ENCODE measurements around the gene STOX2. TPM values are rescaled to one million over a fixed set of nuclear protein-coding genes. Genes with fewer than 3 reads are reported as not detected.
"Not testable (repeated sequence)": the region's sequence is repeated elsewhere in the genome, so short reads cannot be mapped to it uniquely, and the experiment has no call there.

The STOX2 gene
- total and polyA plus RNA-seq, 2 donors (not counting 3 experiments of a cell fraction or from before 2014, with no cell fraction given): 0.03 to 0.24 TPM

DNA sequence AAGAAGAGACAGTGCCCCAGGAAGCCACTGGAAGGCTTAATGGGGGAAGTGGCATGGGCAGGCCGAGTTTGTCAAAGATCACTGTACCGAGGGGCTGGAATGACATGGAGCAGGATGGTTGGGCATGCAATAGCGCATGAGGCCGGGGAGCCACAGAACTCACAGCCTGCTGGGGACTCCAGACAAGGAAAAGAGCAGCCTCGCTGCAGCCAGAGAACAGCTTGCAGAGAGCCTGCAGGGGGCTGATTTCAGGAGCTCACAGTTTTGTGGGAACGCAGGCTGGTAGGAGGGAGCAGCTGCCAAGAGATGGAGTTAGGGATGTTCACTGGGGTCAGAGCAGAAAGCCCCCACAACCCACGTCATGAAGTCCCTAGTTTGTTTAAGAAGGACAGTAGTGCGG is 45.4 kb downstream of the STOX2 start:
- POLR2A ChIA-PET: no interaction called here
- Histone ChIP-seq H3K27ac (ENCODE audit: insufficient read depth, low read depth, low read length) (no peak overlapping the region), H3K4me2 (ENCODE audit: insufficient read depth, low read length) (no peak overlapping the region), H3K4me3 (replicated peaks in 1 of 3; ENCODE audit: insufficient read depth in 1 of 3, low read depth in 1 of 3, low read length in 3 of 3) (no peak overlapping the region), H3K9ac (replicated peaks; ENCODE audit: extremely low read depth, insufficient read depth, low read length) (no peak overlapping the region), H3K27me3 (ENCODE audit: control insufficient read depth in 2 of 2, insufficient read depth in 2 of 2, low read length in 2 of 2) (no peaks in the 10 kb centered on the region), H3K9me1 (replicated peaks; ENCODE audit: control insufficient read depth, extremely low read depth, insufficient read depth, low read length) (no peaks in the 10 kb centered on the region), H3K9me3 (replicated peaks; ENCODE audit: control insufficient read depth, insufficient read depth, low read length) (no peaks in the 10 kb centered on the region), H3K4me1 (ENCODE audit: control insufficient read depth, extremely low read depth, insufficient read depth, low read length) (no peaks in the 10 kb centered on the region), H4K20me1 (replicated peaks; ENCODE audit: control insufficient read depth, extremely low read depth, insufficient read depth, low read length) (no peaks in the 10 kb centered on the region), H3K79me2 (ENCODE audit: control insufficient read depth, insufficient read depth, low read length) (no peaks in the 10 kb centered on the region), H3K36me3 (ENCODE audit: control insufficient read depth in 2 of 2, extremely low read depth in 1 of 2, insufficient read depth in 2 of 2, low read length in 2 of 2) (no peaks in the 10 kb centered on the region), H2AFZ (ENCODE audit: low read depth, low read length) (no peak overlapping the region)
- CTCF ChIA-PET: no interaction called here
- intact Hi-C loops (cut with micrococcal nuclease): no loop called here
- dilution Hi-C loops (cut with MboI; ENCODE audit: extremely low pct_ligation_motif_present, low sequenced_read_pairs): no loop called here
- DNase-seq (ENCODE audit: low read depth, low spot score): no peak
- TF ChIP-seq JUN (IDR thresholded peaks at IDR 0.05; ENCODE audit: borderline replicate concordance, insufficient read depth, insufficient read length, low read depth) (no peak), GATA2 (IDR thresholded peaks at IDR 0.05; ENCODE audit: insufficient read depth, insufficient read length, low read depth, low read length) (no peak), EZH2 (IDR thresholded peaks at IDR 0.05; ENCODE audit: borderline replicate concordance, low read depth, low read length, severe bottlenecking) (no peak), POLR2A (IDR thresholded peaks at IDR 0.05; ENCODE audit: low read depth, low read length) (no peak), MYC (IDR thresholded peaks at IDR 0.05; ENCODE audit: low read depth, low read length) (no peak), MAX (IDR thresholded peaks at IDR 0.05; ENCODE audit: insufficient read depth, insufficient read length) (no peak), FOS (IDR thresholded peaks at IDR 0.05; ENCODE audit: borderline replicate concordance, insufficient read depth, low read length) (no peak), POLR2AphosphoS5 (IDR thresholded peaks at IDR 0.05; ENCODE audit: insufficient read depth, low read depth, low read length) (no peak)
- TF ChIP-seq, protein P1, sequence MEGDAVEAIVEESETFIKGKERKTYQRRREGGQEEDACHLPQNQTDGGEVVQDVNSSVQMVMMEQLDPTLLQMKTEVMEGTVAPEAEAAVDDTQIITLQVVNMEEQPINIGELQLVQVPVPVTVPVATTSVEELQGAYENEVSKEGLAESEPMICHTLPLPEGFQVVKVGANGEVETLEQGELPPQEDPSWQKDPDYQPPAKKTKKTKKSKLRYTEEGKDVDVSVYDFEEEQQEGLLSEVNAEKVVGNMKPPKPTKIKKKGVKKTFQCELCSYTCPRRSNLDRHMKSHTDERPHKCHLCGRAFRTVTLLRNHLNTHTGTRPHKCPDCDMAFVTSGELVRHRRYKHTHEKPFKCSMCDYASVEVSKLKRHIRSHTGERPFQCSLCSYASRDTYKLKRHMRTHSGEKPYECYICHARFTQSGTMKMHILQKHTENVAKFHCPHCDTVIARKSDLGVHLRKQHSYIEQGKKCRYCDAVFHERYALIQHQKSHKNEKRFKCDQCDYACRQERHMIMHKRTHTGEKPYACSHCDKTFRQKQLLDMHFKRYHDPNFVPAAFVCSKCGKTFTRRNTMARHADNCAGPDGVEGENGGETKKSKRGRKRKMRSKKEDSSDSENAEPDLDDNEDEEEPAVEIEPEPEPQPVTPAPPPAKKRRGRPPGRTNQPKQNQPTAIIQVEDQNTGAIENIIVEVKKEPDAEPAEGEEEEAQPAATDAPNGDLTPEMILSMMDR (IDR thresholded peaks at IDR 0.05; ENCODE audit: extremely low read depth in 1 of 2, insufficient read depth in 1 of 2, low read depth in 1 of 2, low read length in 2 of 2): no peak
- no TSS peak for BruUV-seq (replicated peaks)
- no peak for FAIRE-seq

DNA sequence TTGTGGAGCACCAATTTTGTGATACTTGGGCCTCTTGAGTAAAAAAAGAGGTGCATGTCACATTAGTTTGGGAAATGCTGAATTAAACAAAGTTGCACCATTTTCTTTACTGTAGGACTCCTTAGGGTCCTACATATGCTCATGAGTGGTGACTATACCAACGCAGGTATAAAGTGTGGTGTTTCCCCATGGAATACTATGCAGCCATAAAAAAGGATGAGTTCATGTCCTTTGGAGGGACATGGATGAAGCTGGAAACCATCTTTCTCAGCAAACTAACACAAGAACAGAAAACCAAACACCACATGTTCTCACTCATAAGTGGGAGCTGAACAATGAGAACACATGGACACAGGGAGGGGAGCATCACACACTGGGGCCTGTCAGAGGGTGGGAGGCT is 47.5 kb downstream of the STOX2 start:
- dilution Hi-C loops (cut with MboI; ENCODE audit: extremely low pct_ligation_motif_present, low sequenced_read_pairs); H3K4me2 ChIP-seq (ENCODE audit: insufficient read depth, low read length); H3K27ac ChIP-seq (ENCODE audit: insufficient read depth, low read depth, low read length); POLR2A ChIA-PET; H3K9ac ChIP-seq (replicated peaks; ENCODE audit: extremely low read depth, insufficient read depth, low read length); H3K9me3 ChIP-seq (replicated peaks; ENCODE audit: control insufficient read depth, insufficient read depth, low read length); H3K27me3 ChIP-seq (ENCODE audit: control insufficient read depth in 2 of 2, insufficient read depth in 2 of 2, low read length in 2 of 2); BruUV-seq (replicated peaks); H3K9me1 ChIP-seq (replicated peaks; ENCODE audit: control insufficient read depth, extremely low read depth, insufficient read depth, low read length); H3K79me2 ChIP-seq (ENCODE audit: control insufficient read depth, insufficient read depth, low read length); H4K20me1 ChIP-seq (replicated peaks; ENCODE audit: control insufficient read depth, extremely low read depth, insufficient read depth, low read length); H3K4me1 ChIP-seq (ENCODE audit: control insufficient read depth, extremely low read depth, insufficient read depth, low read length); CTCF ChIA-PET; H3K36me3 ChIP-seq (ENCODE audit: control insufficient read depth in 2 of 2, extremely low read depth in 1 of 2, insufficient read depth in 2 of 2, low read length in 2 of 2); DNase-seq (ENCODE audit: low read depth, low spot score); FAIRE-seq; H3K4me3 ChIP-seq (replicated peaks in 1 of 3; ENCODE audit: insufficient read depth in 1 of 3, low read depth in 1 of 3, low read length in 3 of 3); H2AFZ ChIP-seq (ENCODE audit: low read depth, low read length); intact Hi-C loops (cut with micrococcal nuclease): not testable (repeated sequence)
